H9 (cell line): ENCODE results near the gene SDHC. TPM values are rescaled to one million over a fixed set of nuclear protein-coding genes. Genes with fewer than 3 reads are reported as not detected.

ENCODE experiments used
- DNase-seq: peaks from one replicate; pipeline ENCODE4 v3.0.0-alpha.2; 2017
- H2AFZ ChIP-seq: one replicate; pipeline ENCODE4 v1.6.1; 2013; ENCODE audit warnings: mild to moderate bottlenecking, low read length, control low read depth, moderate library complexity
- H2AK5ac ChIP-seq: 2 replicates; pipeline ENCODE4 v1.6.1; 2013; ENCODE audit warnings: low read length, control low read depth, mixed read lengths; ENCODE audit not compliant: insufficient read length
- H2BK120ac ChIP-seq: one replicate; pipeline ENCODE4 v1.6.1; 2013; ENCODE audit warnings: low read depth, mild to moderate bottlenecking, low read length, control low read depth, inconsistent platforms; ENCODE audit not compliant: poor library complexity, severe bottlenecking
- H2BK12ac ChIP-seq: 2 replicates; pipeline ENCODE4 v1.6.1; 2013; ENCODE audit warnings: low read length, control low read depth, mixed read lengths, low read depth; ENCODE audit not compliant: insufficient read length
- H2BK15ac ChIP-seq: 2 replicates; pipeline ENCODE4 v1.6.1; 2013; ENCODE audit warnings: low read depth, low read length, control low read depth
- H2BK20ac ChIP-seq: one replicate; pipeline ENCODE4 v1.6.1; 2013; ENCODE audit warnings: low read depth, mild to moderate bottlenecking, low read length, control low read depth, inconsistent platforms; ENCODE audit not compliant: poor library complexity, severe bottlenecking
- H2BK5ac ChIP-seq: 2 replicates; pipeline ENCODE4 v1.6.1; 2013; ENCODE audit warnings: low read length, control low read depth, mixed read lengths; ENCODE audit not compliant: insufficient read length
- H3K14ac ChIP-seq: 2 replicates; pipeline ENCODE4 v1.6.1; 2013; ENCODE audit warnings: low read length, control low read depth; ENCODE audit not compliant: insufficient read depth
- H3K18ac ChIP-seq: 2 replicates; pipeline ENCODE4 v1.6.1; 2013; ENCODE audit warnings: low read depth, mild to moderate bottlenecking, mixed read lengths, low read length, control low read depth; ENCODE audit not compliant: insufficient read length
- H3K23ac ChIP-seq: 2 replicates; pipeline ENCODE4 v1.6.1; 2013; ENCODE audit warnings: low read length, control low read depth, mixed read lengths, low read depth; ENCODE audit not compliant: insufficient read length
- H3K23me2 ChIP-seq: 2 replicates; pipeline ENCODE4 v1.6.1; 2013; ENCODE audit warnings: low read depth, mild to moderate bottlenecking, mixed read lengths, low read length, control low read depth; ENCODE audit not compliant: insufficient read length, poor library complexity, severe bottlenecking
- H3K27ac ChIP-seq: 2 replicates; pipeline ENCODE4 v1.5.1; 2013; ENCODE audit warnings: low read length, control low read depth, mixed read lengths, low read depth; ENCODE audit not compliant: insufficient read length
- H3K27me3 ChIP-seq: 2 replicates; pipeline ENCODE4 v1.6.1; 2013; ENCODE audit warnings: low read length, control low read depth, inconsistent platforms; ENCODE audit not compliant: insufficient read depth
- H3K4ac ChIP-seq: 2 replicates; pipeline ENCODE4 v1.6.1; 2013; ENCODE audit warnings: low read depth, mild to moderate bottlenecking, control low read depth, inconsistent platforms, low read length, moderate library complexity
- H3K4me1 ChIP-seq: 2 replicates; pipeline ENCODE4 v1.6.1; 2013; ENCODE audit warnings: low read length, control low read depth, inconsistent platforms; ENCODE audit not compliant: insufficient read depth
- H3K4me2 ChIP-seq: 2 replicates; pipeline ENCODE4 v1.6.1; 2013; ENCODE audit warnings: low read length, control low read depth, mixed read lengths; ENCODE audit not compliant: insufficient read length, insufficient read depth
- H3K56ac ChIP-seq: 2 replicates; pipeline ENCODE4 v1.6.1; 2013; ENCODE audit warnings: low read depth, mild to moderate bottlenecking, mixed read lengths, low read length, control low read depth; ENCODE audit not compliant: insufficient read length
- H3K79me1 ChIP-seq: 2 replicates; pipeline ENCODE4 v1.6.1; 2013; ENCODE audit warnings: low read depth, mild to moderate bottlenecking, moderate library complexity, low read length, control low read depth, inconsistent platforms; ENCODE audit not compliant: insufficient read depth, poor library complexity, severe bottlenecking
- H3K79me2 ChIP-seq: 2 replicates; pipeline ENCODE4 v1.6.1; 2013; ENCODE audit warnings: low read length, control low read depth, inconsistent platforms; ENCODE audit not compliant: insufficient read depth
- H3K9ac ChIP-seq: 2 replicates; pipeline ENCODE4 v1.6.1; 2013; ENCODE audit warnings: low read length, control low read depth, mixed read lengths; ENCODE audit not compliant: insufficient read length; ENCODE audit errors: extremely low read depth
- H3K9me3 ChIP-seq: one replicate; pipeline ENCODE4 v1.6.1; 2013; ENCODE audit warnings: low read depth, low read length, inconsistent platforms; ENCODE audit not compliant: control insufficient read depth
- H3T11ph ChIP-seq: one replicate; pipeline ENCODE4 v1.6.1; 2013; ENCODE audit warnings: mild to moderate bottlenecking, low read length, control low read depth, inconsistent platforms
- H4K20me1 ChIP-seq: one replicate; pipeline ENCODE4 v1.6.1; 2013; ENCODE audit not compliant: control insufficient read depth, insufficient read length, insufficient read depth
- H4K5ac ChIP-seq: 2 replicates; pipeline ENCODE4 v1.6.1; 2013; ENCODE audit warnings: low read depth, mild to moderate bottlenecking, mixed read lengths, low read length, control low read depth; ENCODE audit not compliant: insufficient read length
- H4K8ac ChIP-seq: replicated peaks from 2 replicates; pipeline ENCODE4 v1.6.1; 2013; ENCODE audit warnings: low read length, control low read depth, mixed read lengths, low read depth; ENCODE audit not compliant: insufficient read length
- H4K91ac ChIP-seq: 2 replicates; pipeline ENCODE4 v1.6.1; 2013; ENCODE audit warnings: low read depth, mild to moderate bottlenecking, moderate library complexity, mixed read lengths, low read length, control low read depth; ENCODE audit not compliant: insufficient read length
- H3K27ac Mint-ChIP-seq, 3 experiments: 2 replicates in 2 of 3; 3 replicates in 1 of 3; pipeline ENCODE4 v1.8.0; 2020 to 2021; ENCODE audit warnings: mixed read lengths in 3 of 3, mild to moderate bottlenecking in 1 of 3, moderate library complexity in 1 of 3
- H3K27me3 Mint-ChIP-seq: 2 replicates; pipeline ENCODE4 v1.8.0; 2021; ENCODE audit warnings: low read depth, mild to moderate bottlenecking, moderate library complexity, mixed read lengths
- H3K36me3 Mint-ChIP-seq, 3 experiments: 2 replicates in 2 of 3; 3 replicates in 1 of 3; pipeline ENCODE4 v1.8.0; 2020 to 2021; ENCODE audit warnings: low read depth in 3 of 3, mixed read lengths in 3 of 3; ENCODE audit not compliant: insufficient read depth in 1 of 3
- H3K4me1 Mint-ChIP-seq, 2 experiments: 2 replicates each; pipeline ENCODE4 v1.8.0; 2020; ENCODE audit warnings: mixed read lengths in 2 of 2
- H3K4me3 Mint-ChIP-seq, 2 experiments: 2 replicates in 1 of 2; 3 replicates in 1 of 2; pipeline ENCODE4 v1.8.0; 2020 to 2021; ENCODE audit warnings: mild to moderate bottlenecking in 2 of 2, mixed read lengths in 2 of 2, moderate library complexity in 1 of 2
- H3K9me3 Mint-ChIP-seq, 2 experiments: 2 replicates in 1 of 2; 3 replicates in 1 of 2; pipeline ENCODE4 v1.8.0; 2020; ENCODE audit warnings: mild to moderate bottlenecking in 2 of 2, mixed read lengths in 2 of 2, moderate library complexity in 1 of 2
- CTCF ChIP-seq: fragments of 200-600 bp; sonication (generic); conservative IDR thresholded peaks from 3 replicates; pipeline ENCODE4 v1.8.0; 2021; ENCODE audit warnings: antibody characterized with exemption, mild to moderate bottlenecking
- WGBS: extraction: QIAGEN DNeasy Blood & Tissue Kit; methylation state at CpG from one replicate; pipeline ENCODE4 v1.1.7; 2013; ENCODE audit warnings: missing lambda C conversion rate, low lambda C conversion rate, mixed read lengths; ENCODE audit not compliant: insufficient read length; ENCODE audit errors: extremely low coverage; 5-methylcytosine and 5-hydroxymethylcytosine counted together
- total RNA-seq: library from RNA; stranded (reverse); gene quantifications from 2 replicates; pipeline ENCODE4 v1.2.1, GENCODE V29; 2021

SDHC gene
- total RNA-seq, 1 experiment from 2014 or later = 198 TPM

GRCh38 chr1:161333166-161333565 lies 19.0 kb downstream of the SDHC start:
- H2BK12ac ChIP-seq = no peak overlapping the region
- H3K14ac ChIP-seq = no peak overlapping the region
- no peak overlapping the region for H3K23ac ChIP-seq
- H4K5ac ChIP-seq = no peak overlapping the region
- H3K27me3 Mint-ChIP-seq = no peaks in the 10 kb centered on the region
- no peak overlapping the region for H3K4me3 Mint-ChIP-seq
- no peaks in the 10 kb centered on the region for H3K9me3 ChIP-seq
- no peaks in the 10 kb centered on the region for H3K9me3 Mint-ChIP-seq
- no peak overlapping the region for H2BK15ac ChIP-seq
- H2AK5ac ChIP-seq = no peak overlapping the region
- no peak overlapping the region for H3K27ac ChIP-seq
- no peak overlapping the region for H2BK20ac ChIP-seq
- no peak overlapping the region for H4K8ac ChIP-seq
- H3K9ac ChIP-seq = no peak overlapping the region
- no peak for DNase-seq
- no peaks in the 10 kb centered on the region for H4K20me1 ChIP-seq
- no peak overlapping the region; a peak in 1 of 7 replicates for H3K27ac Mint-ChIP-seq
- H2BK120ac ChIP-seq = no peak overlapping the region
- no peak for TF ChIP-seq CTCF
- H2BK5ac ChIP-seq = no peak overlapping the region
- H3K79me2 ChIP-seq = no peaks in the 10 kb centered on the region
- no peak overlapping the region for H3K4ac ChIP-seq
- WGBS = no CpG with 5 or more reads among the region's 9 CpGs
- no peak overlapping the region for H3K18ac ChIP-seq
- no peaks in the 10 kb centered on the region for H3K27me3 ChIP-seq
- peaks cover 14 to 72% (median 62%) of the 10 kb centered on the region in 3 experiments; a peak in 6 of 7 replicates for H3K36me3 Mint-ChIP-seq
- H3K56ac ChIP-seq = no peak overlapping the region
- H4K91ac ChIP-seq = no peak overlapping the region
- H3K4me1 Mint-ChIP-seq = no peaks in the 10 kb centered on the region
- no peaks in the 10 kb centered on the region for H3K23me2 ChIP-seq
- H3T11ph ChIP-seq = no peak overlapping the region
- H3K4me2 ChIP-seq = no peak overlapping the region
- no peak overlapping the region for H2AFZ ChIP-seq
- no peaks in the 10 kb centered on the region for H3K79me1 ChIP-seq
- no peaks in the 10 kb centered on the region for H3K4me1 ChIP-seq
